HEK293 (cell line): ENCODE data around the gene SPAAR.
A peak's percentile ranks its signal among the peaks of the same experiment; 100 is the strongest.

Experiments used
- CTCF ChIA-PET: fragments of 350-600 bp; formaldehyde crosslinking; extraction: SDS; loops from one replicate; lab custom pipeline; 2021; ENCODE audit warnings: antibody characterized with exemption; lab: Yijun Ruan, JAX
- POLR2A ChIA-PET: fragments of 300-600 bp; formaldehyde crosslinking; extraction: SDS; loops from one replicate; lab custom pipeline; 2020; ENCODE audit warnings: antibody characterized with exemption, inconsistent platforms; lab: Yijun Ruan, JAX
- H3K27ac ChIP-seq: fragments of 200-500 bp; sonication (Bioruptor generic); 2 replicates; pipeline ENCODE4 v1.5.1; 2014; ENCODE audit warnings: low read depth, low read length, control low read depth, inconsistent platforms; ENCODE audit errors: extremely low read depth
- H3K36me3 ChIP-seq, 2 experiments: fragments of 200-500 bp in 1 of 2; sonication (Bioruptor generic) in 1 of 2; 1 replicate in 1 of 2; 2 replicates in 1 of 2; pipeline ENCODE4 v1.5.1; 2014 to 2017; ENCODE audit warnings: inconsistent platforms in 2 of 2, low read length in 2 of 2; ENCODE audit not compliant: control insufficient read depth in 2 of 2, insufficient read depth in 1 of 2
- H3K4me1 ChIP-seq: fragments of 200-500 bp; sonication (Bioruptor generic); 2 replicates; pipeline ENCODE4 v1.5.1; 2014; ENCODE audit warnings: mild to moderate bottlenecking, low read length, inconsistent platforms; ENCODE audit not compliant: control insufficient read depth, insufficient read depth
- H3K4me3 ChIP-seq: 2 replicates; pipeline ENCODE4 v1.5.1; 2011; ENCODE audit warnings: low read depth, mild to moderate bottlenecking, control low read depth, low read length, moderate library complexity
- H3K9me3 ChIP-seq: fragments of 200-500 bp; sonication (Bioruptor generic); 2 replicates; pipeline ENCODE4 v1.5.1; 2014; ENCODE audit warnings: low read depth, low read length, inconsistent platforms; ENCODE audit not compliant: control insufficient read depth, insufficient read depth
- BCL11B ChIP-seq: fragments of 450-650 bp; formaldehyde crosslinking; IDR thresholded peaks from 2 replicates; pipeline ENCODE4 v1.5.1; 2016; ENCODE audit warnings: low read depth, missing biosample characterization, missing genetic modification characterization
- MEIS1 ChIP-seq: sonication (generic); formaldehyde crosslinking; IDR thresholded peaks from 2 replicates; pipeline ENCODE4 v1.8.1; 2022; ENCODE audit warnings: missing genetic modification reagents, mild to moderate bottlenecking, borderline replicate concordance
- MYNN ChIP-seq: fragments of 450-650 bp; formaldehyde crosslinking; IDR thresholded peaks from 2 replicates; pipeline ENCODE4 v1.5.1; 2016; ENCODE audit warnings: missing biosample characterization, missing genetic modification characterization, borderline replicate concordance
- REPIN1 ChIP-seq: fragments of 450-650 bp; formaldehyde crosslinking; IDR thresholded peaks from 2 replicates; pipeline ENCODE4 v1.5.1; 2017; ENCODE audit warnings: missing biosample characterization, missing genetic modification characterization, low read depth
- REST ChIP-seq: fragments of 450-650 bp; formaldehyde crosslinking; IDR thresholded peaks from 2 replicates; pipeline ENCODE4 v1.5.1; 2016; ENCODE audit warnings: missing biosample characterization, missing genetic modification characterization
- SCRT2 ChIP-seq: fragments of 450-650 bp; formaldehyde crosslinking; IDR thresholded peaks from 2 replicates; pipeline ENCODE4 v1.5.1; 2016; ENCODE audit warnings: missing biosample characterization, missing genetic modification characterization
- SP2 ChIP-seq: fragments of 450-650 bp; formaldehyde crosslinking; IDR thresholded peaks from 2 replicates; pipeline ENCODE4 v1.5.1; 2016; ENCODE audit warnings: missing biosample characterization, missing genetic modification characterization
- ZBTB21 ChIP-seq: fragments of 450-650 bp; formaldehyde crosslinking; IDR thresholded peaks from 2 replicates; pipeline ENCODE4 v1.5.1; 2017; ENCODE audit warnings: missing biosample characterization, missing genetic modification characterization
- ZBTB44 ChIP-seq: fragments of 450-650 bp; IDR thresholded peaks from 2 replicates; pipeline ENCODE4 v1.5.1; 2018; ENCODE audit warnings: missing biosample characterization, mild to moderate bottlenecking, missing genetic modification characterization
- ZBTB48 ChIP-seq: fragments of 450-650 bp; formaldehyde crosslinking; IDR thresholded peaks from 2 replicates; pipeline ENCODE4 v1.5.1; 2016; ENCODE audit warnings: missing biosample characterization, missing genetic modification characterization
- ZBTB8A ChIP-seq: fragments of 450-650 bp; formaldehyde crosslinking; IDR thresholded peaks from 2 replicates; pipeline ENCODE4 v1.5.1; 2016; ENCODE audit warnings: missing biosample characterization, missing genetic modification characterization
- ZFP37 ChIP-seq: fragments of 450-650 bp; formaldehyde crosslinking; IDR thresholded peaks from 2 replicates; pipeline ENCODE4 v1.5.1; 2016; ENCODE audit warnings: missing biosample characterization, missing genetic modification characterization
- ZFP69B ChIP-seq: fragments of 450-650 bp; formaldehyde crosslinking; IDR thresholded peaks from 2 replicates; pipeline ENCODE4 v1.5.1; 2016; ENCODE audit warnings: missing biosample characterization, missing genetic modification characterization
- ZIC2 ChIP-seq: fragments of 450-650 bp; formaldehyde crosslinking; IDR thresholded peaks from 2 replicates; pipeline ENCODE4 v1.5.1; 2016; ENCODE audit warnings: missing biosample characterization, missing genetic modification characterization
- ZNF10 ChIP-seq: fragments of 450-650 bp; formaldehyde crosslinking; IDR thresholded peaks from 2 replicates; pipeline ENCODE4 v1.5.1; 2017; ENCODE audit warnings: missing biosample characterization, missing genetic modification characterization
- ZNF174 ChIP-seq: fragments of 450-650 bp; formaldehyde crosslinking; IDR thresholded peaks from 2 replicates; pipeline ENCODE4 v1.5.0; 2017; ENCODE audit warnings: missing biosample characterization, mild to moderate bottlenecking, missing genetic modification characterization
- ZNF311 ChIP-seq: fragments of 450-650 bp; formaldehyde crosslinking; IDR thresholded peaks from 2 replicates; pipeline ENCODE4 v1.5.1; 2017; ENCODE audit warnings: missing biosample characterization, missing genetic modification characterization, borderline replicate concordance
- ZNF335 ChIP-seq: fragments of 450-650 bp; formaldehyde crosslinking; conservative IDR thresholded peaks from 2 replicates; pipeline ENCODE4 v1.5.1; 2016; ENCODE audit warnings: missing biosample characterization, missing genetic modification characterization
- ZNF416 ChIP-seq: fragments of 450-650 bp; formaldehyde crosslinking; IDR thresholded peaks from 2 replicates; pipeline ENCODE4 v1.5.1; 2016; ENCODE audit warnings: missing biosample characterization, missing genetic modification characterization
- ZNF426 ChIP-seq: fragments of 450-650 bp; formaldehyde crosslinking; IDR thresholded peaks from 2 replicates; pipeline ENCODE4 v1.5.1; 2017; ENCODE audit warnings: missing biosample characterization, missing genetic modification characterization, mild to moderate bottlenecking, inconsistent platforms, moderate library complexity
- ZNF501 ChIP-seq: fragments of 450-650 bp; formaldehyde crosslinking; IDR thresholded peaks from 2 replicates; pipeline ENCODE4 v1.5.1; 2016; ENCODE audit warnings: missing biosample characterization, missing genetic modification characterization
- ZNF664 ChIP-seq: fragments of 450-650 bp; formaldehyde crosslinking; IDR thresholded peaks from 2 replicates; pipeline ENCODE4 v1.5.1; 2016; ENCODE audit warnings: missing biosample characterization, missing genetic modification characterization
- ZNF791 ChIP-seq: fragments of 450-650 bp; formaldehyde crosslinking; IDR thresholded peaks from 2 replicates; pipeline ENCODE4 v1.5.1; 2016; ENCODE audit warnings: missing biosample characterization, missing genetic modification characterization
- ZNF837 ChIP-seq: fragments of 450-650 bp; formaldehyde crosslinking; IDR thresholded peaks from 2 replicates; pipeline ENCODE4 v1.5.1; 2016; ENCODE audit warnings: missing biosample characterization, missing genetic modification characterization
- ZSCAN23 ChIP-seq: fragments of 450-650 bp; formaldehyde crosslinking; IDR thresholded peaks from 2 replicates; pipeline ENCODE4 v1.5.1; 2016; ENCODE audit warnings: missing biosample characterization, missing genetic modification characterization
- TF ChIP-seq, protein P1 (sequence below): fragments of 450-650 bp; formaldehyde crosslinking; IDR thresholded peaks from 2 replicates; pipeline ENCODE4 v1.5.1; 2016; ENCODE audit warnings: missing biosample characterization, missing genetic modification characterization

SPAAR gene

GRCh38 chr9:35863583-35863982 is 45.7 kb upstream of the SPAAR start:
- POLR2A ChIA-PET, result no interaction called here
- no peak overlapping the region for H3K27ac ChIP-seq
- H3K9me3 ChIP-seq, result no peaks in the 10 kb centered on the region
- no peaks in the 10 kb centered on the region for H3K36me3 ChIP-seq
- H3K4me3 ChIP-seq, result no peak overlapping the region
- CTCF ChIA-PET, result interaction anchor here (1.1 to 4.1 kb wide), 3 partner anchors 9 to 37 kb away, joined by 5 to 26 read pairs (median 6); no protein-coding TSS in a partner anchor
- TF ChIP-seq ZNF664 (no peak), ZBTB48 (tag by site-specific recombination) (no peak), ZIC2 (tag by site-specific recombination) (peak; percentile 51; the same call in 1 of the 2 replicates)
- no peaks in the 10 kb centered on the region for H3K4me1 ChIP-seq

DNA sequence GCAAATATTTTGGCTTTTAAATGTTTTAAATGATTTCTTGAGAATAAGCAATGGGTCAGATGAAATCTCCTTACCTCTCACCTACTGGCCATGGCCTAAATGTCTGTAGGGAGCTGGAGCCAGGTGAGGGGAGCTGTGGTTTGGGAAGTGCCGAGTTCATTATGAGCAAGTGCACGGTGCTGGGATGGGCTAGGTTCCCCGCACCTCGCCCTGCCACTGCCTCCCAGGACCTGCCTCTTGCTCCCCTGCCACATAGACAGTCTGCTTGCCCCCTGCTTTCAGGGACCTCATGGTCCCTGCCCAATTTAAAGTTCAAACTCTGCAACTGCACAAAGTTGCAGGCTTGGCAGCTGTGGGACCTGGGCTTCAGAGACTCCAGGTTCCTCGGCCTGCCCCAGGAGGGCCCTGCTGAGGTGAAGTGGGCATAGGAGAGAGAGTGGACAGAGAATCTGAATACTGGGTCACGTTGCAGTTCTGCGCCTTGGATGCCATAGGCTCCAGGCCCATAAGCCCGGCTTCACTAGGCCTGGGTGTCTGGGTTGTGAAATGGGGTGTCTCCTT is 44.5 kb upstream of the SPAAR start:
- H3K9me3 ChIP-seq, result no peaks in the 10 kb centered on the region
- TF ChIP-seq MEIS1 (CRISPR knock-in tag) (no peak), ZBTB44 (tag by site-specific recombination) (no peak), ZFP69B (no peak), ZBTB21 (tag by site-specific recombination) (no peak), ZFP37 (no peak), ZNF426 (tag by site-specific recombination) (no peak), BCL11B (no peak), ZNF174 (no peak), ZNF837 (tag by site-specific recombination) (no peak), SP2 (no peak), ZSCAN23 (tag by site-specific recombination) (no peak), REPIN1 (no peak), ZIC2 (tag by site-specific recombination) (no peak), ZNF10 (no peak), SCRT2 (tag by site-specific recombination) (no peak), ZNF791 (tag by site-specific recombination) (no peak), ZNF501 (tag by site-specific recombination) (no peak)
- TF ChIP-seq, protein P1, sequence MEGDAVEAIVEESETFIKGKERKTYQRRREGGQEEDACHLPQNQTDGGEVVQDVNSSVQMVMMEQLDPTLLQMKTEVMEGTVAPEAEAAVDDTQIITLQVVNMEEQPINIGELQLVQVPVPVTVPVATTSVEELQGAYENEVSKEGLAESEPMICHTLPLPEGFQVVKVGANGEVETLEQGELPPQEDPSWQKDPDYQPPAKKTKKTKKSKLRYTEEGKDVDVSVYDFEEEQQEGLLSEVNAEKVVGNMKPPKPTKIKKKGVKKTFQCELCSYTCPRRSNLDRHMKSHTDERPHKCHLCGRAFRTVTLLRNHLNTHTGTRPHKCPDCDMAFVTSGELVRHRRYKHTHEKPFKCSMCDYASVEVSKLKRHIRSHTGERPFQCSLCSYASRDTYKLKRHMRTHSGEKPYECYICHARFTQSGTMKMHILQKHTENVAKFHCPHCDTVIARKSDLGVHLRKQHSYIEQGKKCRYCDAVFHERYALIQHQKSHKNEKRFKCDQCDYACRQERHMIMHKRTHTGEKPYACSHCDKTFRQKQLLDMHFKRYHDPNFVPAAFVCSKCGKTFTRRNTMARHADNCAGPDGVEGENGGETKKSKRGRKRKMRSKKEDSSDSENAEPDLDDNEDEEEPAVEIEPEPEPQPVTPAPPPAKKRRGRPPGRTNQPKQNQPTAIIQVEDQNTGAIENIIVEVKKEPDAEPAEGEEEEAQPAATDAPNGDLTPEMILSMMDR (tag by site-specific recombination), result no peak
- TF ChIP-seq, all 188 proteins: peak for 0
- Histone ChIP-seq H3K4me3 (no peak overlapping the region), H3K36me3 (no peaks in the 10 kb centered on the region), H3K4me1 (no peaks in the 10 kb centered on the region), H3K27ac (no peak overlapping the region)
- POLR2A ChIA-PET, result no interaction called here
- CTCF ChIA-PET, result interaction anchor here (1.1 to 4.1 kb wide), 3 partner anchors 7 to 38 kb away, joined by 5 to 26 read pairs (median 6); no protein-coding TSS in a partner anchor

GRCh38 chr9:35867538-35867937 is 41.8 kb upstream of the SPAAR start:
- CTCF ChIA-PET, result no interaction called here
- no peak for TF ChIP-seq REST (tag by site-specific recombination)
- TF ChIP-seq MYNN, result no peak
- TF ChIP-seq ZBTB8A (tag by site-specific recombination), result no peak
- no peak for TF ChIP-seq ZBTB44 (tag by site-specific recombination)
- TF ChIP-seq SCRT2 (tag by site-specific recombination), result no peak
- TF ChIP-seq ZNF335 (tag by site-specific recombination), result no peak
- no peak for TF ChIP-seq ZNF416 (tag by site-specific recombination)
- TF ChIP-seq ZNF311 (tag by site-specific recombination), result no peak

More at GRCh38 chr9:35867538-35867937, 41.8 kb upstream of the SPAAR start:
- H3K4me1 ChIP-seq, result no peaks in the 10 kb centered on the region
- no peak overlapping the region for H3K4me3 ChIP-seq
- H3K27ac ChIP-seq, result no peak overlapping the region
- H3K9me3 ChIP-seq, result no peaks in the 10 kb centered on the region
- POLR2A ChIA-PET, result no interaction called here
- no peaks in the 10 kb centered on the region for H3K36me3 ChIP-seq
